Thoracic aorta (tissue), 2 donors: ENCODE measurements around the gene SIRT2. TPM values are rescaled to one million over a fixed set of nuclear protein-coding genes. Genes with fewer than 3 reads are reported as not detected.
"Not testable (repeated sequence)": the region's sequence is repeated elsewhere in the genome, so short reads cannot be mapped to it uniquely, and the experiment has no call there.

Experiments used
- ATAC-seq: fragments of 150-250 bp; one replicate; pipeline ENCODE4 v1.8.0; 2017; ENCODE audit warnings: low read depth; ENCODE audit not compliant: insufficient number of reproducible peaks, low FRiP score
- DNase-seq: peaks from one replicate; pipeline ENCODE4 v3.0.0-alpha.2; 2020; ENCODE audit warnings: low spot score
- H3K27ac ChIP-seq, 2 donors: fragments of 200-600 bp; sonication (generic); 1 replicate in 1 of 2; 2 replicates in 1 of 2; pipeline ENCODE4 v1.5.1; 2016; ENCODE audit warnings: mild to moderate bottlenecking in 2 of 2, moderate library complexity in 2 of 2
- H3K27me3 ChIP-seq: fragments of 200-600 bp; sonication (generic); replicated peaks from 2 replicates; pipeline ENCODE4 v1.6.0; 2016; ENCODE audit warnings: mild to moderate bottlenecking; ENCODE audit not compliant: insufficient read depth
- H3K36me3 ChIP-seq: fragments of 200-600 bp; sonication (generic); one replicate; pipeline ENCODE4 v1.5.1; 2016
- H3K4me1 ChIP-seq, 2 donors: fragments of 200-600 bp; sonication (generic); 1 replicate in 1 of 2; 2 replicates in 1 of 2; pipeline versions ENCODE4 v1.5.1 to v1.6.0; 2016; ENCODE audit warnings: low read depth in 2 of 2, mild to moderate bottlenecking in 1 of 2; ENCODE audit not compliant: control insufficient read depth in 1 of 2
- H3K4me3 ChIP-seq: fragments of 200-600 bp; sonication (generic); 2 replicates; pipeline ENCODE4 v1.5.1; 2016; ENCODE audit warnings: mild to moderate bottlenecking
- H3K9me3 ChIP-seq: fragments of 200-600 bp; sonication (generic); 2 replicates; pipeline ENCODE4 v1.5.1; 2016
- CTCF ChIP-seq: fragments of 200-600 bp; sonication (generic); IDR thresholded peaks from one replicate; pipeline ENCODE4 v1.5.1; 2019; ENCODE audit warnings: antibody characterized with exemption
- total RNA-seq, 2 donors: library from RNA; depleted of rRNA; stranded (reverse); fragments of >200 nt; gene quantifications; one replicate each; pipeline versions ENCODE4 v1.1.0 to v1.2.3, GENCODE V29; 2016

The SIRT2 gene
- total RNA-seq, 2 donors from 2014 or later: 42.8 to 68.4 TPM

- Histone ChIP-seq H3K9me3 (no peaks in the 10 kb centered on the region), H3K4me1 (peaks cover 0 to 12% of the 10 kb centered on the region in 2 donors), H3K4me3 (no peak overlapping the region), H3K27ac (no peak overlapping the region), H3K36me3 (no peaks in the 10 kb centered on the region), H3K27me3 (no peaks in the 10 kb centered on the region)
- no peak for ATAC-seq
- no peak for TF ChIP-seq CTCF
- no peak for DNase-seq
Measured at GRCh38 chr19:38856813-38857212, 42.6 kb downstream of the SIRT2 start.

- not testable (repeated sequence) for ATAC-seq, H3K4me3 ChIP-seq, H3K36me3 ChIP-seq, H3K27ac ChIP-seq, DNase-seq, H3K27me3 ChIP-seq, H3K9me3 ChIP-seq
- peaks cover 4 to 20% of the 10 kb centered on the region in 2 donors for H3K4me1 ChIP-seq
Measured at GRCh38 chr19:38855751-38856150, 43.7 kb downstream of the SIRT2 start.

GRCh38 chr19:38854961-38855360 is 44.5 kb downstream of the SIRT2 start:
- DNase-seq, ATAC-seq, H3K4me3 ChIP-seq: not testable (repeated sequence)

GRCh38 chr19:38853214-38853613 is 46.2 kb downstream of the SIRT2 start:
- H3K27ac ChIP-seq: peak overlapping the region in 1 of 2 donors; percentile 100
- H3K36me3 ChIP-seq: no peaks in the 10 kb centered on the region
- H3K4me3 ChIP-seq: peak overlapping the region; percentile 100
- DNase-seq (no peak), ATAC-seq (no peak)
- no peaks in the 10 kb centered on the region for H3K27me3 ChIP-seq
- H3K9me3 ChIP-seq: no peaks in the 10 kb centered on the region
- peaks cover 9 to 28% of the 10 kb centered on the region in 2 donors for H3K4me1 ChIP-seq
- no peak for TF ChIP-seq CTCF

More at GRCh38 chr19:38854961-38855360, 44.5 kb downstream of the SIRT2 start:
- H3K27me3 ChIP-seq, H3K27ac ChIP-seq, H3K9me3 ChIP-seq, H3K36me3 ChIP-seq: not testable (repeated sequence)
- peaks cover 4 to 20% of the 10 kb centered on the region in 2 donors for H3K4me1 ChIP-seq

- DNase-seq (peak; percentile 33), ATAC-seq (no peak)
- Histone ChIP-seq H3K4me3 (peak overlapping the region; percentile 100), H3K27me3 (no peaks in the 10 kb centered on the region), H3K27ac (peak overlapping the region; percentile 97 to 100), H3K36me3 (peaks cover under 1% of the 10 kb centered on the region), H3K9me3 (no peaks in the 10 kb centered on the region), H3K4me1 (peaks cover 17 to 36% of the 10 kb centered on the region in 2 donors)
- TF ChIP-seq CTCF: no peak
Measured at GRCh38 chr19:38852231-38853044, 47.0 kb downstream of the SIRT2 start.

- TF ChIP-seq CTCF: no peak
- Histone ChIP-seq H3K4me1 (peaks cover 24 to 43% of the 10 kb centered on the region in 2 donors), H3K9me3 (no peaks in the 10 kb centered on the region), H3K27ac (peak overlapping the region; percentile 97 to 100), H3K4me3 (peak overlapping the region; percentile 100), H3K27me3 (no peaks in the 10 kb centered on the region), H3K36me3 (peaks cover 8% of the 10 kb centered on the region)
- DNase-seq: peak; percentile 70
- ATAC-seq: peak; percentile 19
Measured at GRCh38 chr19:38851622-38852230, 47.7 kb downstream of the SIRT2 start.
